ENCODE measurements around the gene TLR9.

The TLR9 gene

DNA sequence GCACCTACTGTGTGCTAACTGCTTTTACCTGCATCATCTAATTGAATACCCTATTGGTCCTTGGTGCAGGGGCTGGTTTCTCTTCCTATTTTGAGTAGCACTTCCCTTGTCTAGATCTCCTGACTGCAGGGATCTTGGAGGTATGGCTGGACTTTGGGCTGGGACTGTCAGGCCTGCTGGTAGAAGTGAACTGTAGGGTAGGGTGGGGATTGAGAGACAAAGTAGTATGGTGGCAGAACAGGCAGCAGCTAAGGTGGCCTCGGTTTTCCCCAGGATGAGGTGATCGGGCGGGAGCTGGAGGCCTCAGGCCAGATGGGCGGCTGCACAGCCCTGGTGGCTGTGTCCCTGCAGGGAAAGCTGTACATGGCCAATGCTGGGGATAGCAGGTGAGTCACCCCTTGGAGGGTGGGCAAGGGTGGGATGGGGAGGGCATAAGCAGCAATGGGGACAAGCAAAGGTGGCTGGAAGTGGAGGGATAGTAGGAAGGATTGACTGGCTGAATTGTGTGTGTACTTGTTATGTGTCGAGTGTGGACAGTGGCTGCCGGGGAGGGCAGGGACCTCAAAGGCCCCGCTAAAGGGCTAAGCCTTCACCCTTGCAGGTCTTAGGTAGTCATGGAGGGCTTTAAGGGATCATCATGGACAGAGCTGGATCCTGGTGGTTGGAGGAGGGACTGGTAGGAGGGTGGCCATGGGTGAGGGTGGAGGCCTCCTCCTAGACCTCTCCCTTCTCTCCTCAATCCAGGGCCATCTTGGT lies 22.1 kb upstream of the TLR9 start:
- DNase-seq: no peak

DNA sequence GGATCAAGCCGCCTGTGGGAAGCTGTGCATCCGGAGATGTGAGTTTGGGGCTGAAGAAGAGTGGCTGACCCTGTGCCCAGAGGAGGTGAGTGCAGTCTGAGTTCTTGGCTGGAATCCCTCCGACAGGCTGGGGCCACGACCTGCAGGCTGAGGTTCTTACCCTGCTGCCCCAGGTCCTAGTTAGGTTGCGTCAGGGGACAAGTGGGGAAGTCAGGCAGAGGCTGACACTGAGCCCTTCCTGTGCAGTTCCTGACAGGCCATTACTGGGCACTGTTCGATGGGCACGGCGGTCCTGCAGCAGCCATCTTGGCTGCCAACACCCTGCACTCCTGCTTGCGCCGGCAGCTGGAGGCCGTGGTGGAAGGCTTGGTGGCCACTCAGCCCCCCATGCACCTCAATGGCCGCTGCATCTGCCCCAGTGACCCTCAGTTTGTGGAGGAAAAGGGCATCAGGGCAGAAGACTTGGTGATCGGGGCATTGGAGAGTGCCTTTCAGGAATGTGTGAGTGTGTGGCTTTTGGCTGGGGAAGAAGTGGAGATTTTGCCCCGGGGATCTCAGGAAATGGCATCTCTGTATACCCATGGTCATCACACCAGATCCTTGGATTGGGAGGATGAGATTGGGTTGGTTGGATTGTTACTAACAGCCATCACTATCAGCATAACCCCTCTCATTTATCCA lies 21.4 kb upstream of the TLR9 start:
- no peak for DNase-seq

DNA sequence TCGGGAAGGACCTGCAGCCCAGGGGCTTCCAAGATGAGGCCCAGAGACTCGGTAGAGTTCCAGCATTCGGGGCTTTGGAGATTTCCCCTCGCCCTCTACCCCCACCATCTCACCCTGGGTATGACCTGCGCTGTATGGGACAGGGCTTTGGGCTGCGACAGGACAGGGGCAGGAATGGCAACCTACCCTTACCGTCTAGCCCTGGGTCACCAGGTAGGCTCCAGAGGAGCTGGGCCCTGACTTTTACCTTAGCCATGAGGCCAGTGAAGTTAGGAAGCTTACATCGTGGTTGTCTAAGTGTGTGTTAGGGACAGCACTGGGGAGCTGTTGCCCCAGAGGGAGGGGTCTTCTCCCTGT lies 20.8 kb upstream of the TLR9 start:
- DNase-seq: no peak

DNA sequence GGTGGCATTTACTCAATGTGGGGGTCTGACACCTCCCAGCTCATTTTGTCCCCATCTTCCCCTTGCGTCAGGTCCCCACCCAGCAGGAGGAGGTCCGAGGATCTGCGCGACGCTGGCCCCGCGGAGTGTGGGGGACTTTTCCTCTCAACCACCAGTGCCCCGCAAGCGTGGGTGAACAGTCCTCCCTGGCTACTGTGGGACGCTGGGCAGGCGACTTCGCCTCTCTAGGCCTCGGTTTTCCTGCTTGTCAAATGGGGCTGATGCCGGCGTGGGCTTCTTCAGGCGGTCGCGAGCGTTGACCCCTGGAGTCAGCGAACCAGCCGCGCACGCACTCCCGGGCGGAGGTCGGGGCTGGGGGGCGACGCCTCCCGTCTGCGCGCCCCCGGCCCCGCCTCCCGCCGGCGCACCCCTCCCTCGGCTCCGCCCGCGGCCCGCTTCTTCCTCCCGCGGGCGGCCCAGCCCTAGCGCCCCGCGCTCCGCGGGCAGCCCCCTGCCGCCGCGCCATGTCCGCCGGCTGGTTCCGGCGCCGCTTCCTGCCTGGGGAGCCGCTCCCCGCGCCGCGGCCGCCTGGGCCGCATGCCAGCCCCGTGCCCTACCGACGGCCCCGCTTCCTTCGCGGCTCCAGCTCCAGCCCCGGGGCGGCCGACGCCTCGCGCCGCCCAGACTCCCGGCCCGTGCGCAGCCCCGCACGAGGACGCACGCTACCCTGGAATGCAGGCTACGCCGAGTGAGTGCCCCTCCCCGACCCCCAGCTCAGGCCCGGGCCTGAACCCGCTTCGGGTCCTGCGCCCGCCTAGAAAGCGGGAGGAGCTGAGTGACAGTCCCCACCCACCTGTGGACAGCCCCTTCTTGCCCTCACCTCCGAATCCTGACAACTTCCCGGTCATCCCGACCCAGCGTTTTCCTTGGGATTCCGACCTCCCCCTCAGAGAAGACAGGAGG lies 20.1 kb upstream of the TLR9 start, which contains the start of gene PPM1M:
PPM1M (plus strand) TSS at position 438 of the 942 bp plus-strand sequence; CDS start at position 504, 66 bp downstream.
- no peak for DNase-seq

DNA sequence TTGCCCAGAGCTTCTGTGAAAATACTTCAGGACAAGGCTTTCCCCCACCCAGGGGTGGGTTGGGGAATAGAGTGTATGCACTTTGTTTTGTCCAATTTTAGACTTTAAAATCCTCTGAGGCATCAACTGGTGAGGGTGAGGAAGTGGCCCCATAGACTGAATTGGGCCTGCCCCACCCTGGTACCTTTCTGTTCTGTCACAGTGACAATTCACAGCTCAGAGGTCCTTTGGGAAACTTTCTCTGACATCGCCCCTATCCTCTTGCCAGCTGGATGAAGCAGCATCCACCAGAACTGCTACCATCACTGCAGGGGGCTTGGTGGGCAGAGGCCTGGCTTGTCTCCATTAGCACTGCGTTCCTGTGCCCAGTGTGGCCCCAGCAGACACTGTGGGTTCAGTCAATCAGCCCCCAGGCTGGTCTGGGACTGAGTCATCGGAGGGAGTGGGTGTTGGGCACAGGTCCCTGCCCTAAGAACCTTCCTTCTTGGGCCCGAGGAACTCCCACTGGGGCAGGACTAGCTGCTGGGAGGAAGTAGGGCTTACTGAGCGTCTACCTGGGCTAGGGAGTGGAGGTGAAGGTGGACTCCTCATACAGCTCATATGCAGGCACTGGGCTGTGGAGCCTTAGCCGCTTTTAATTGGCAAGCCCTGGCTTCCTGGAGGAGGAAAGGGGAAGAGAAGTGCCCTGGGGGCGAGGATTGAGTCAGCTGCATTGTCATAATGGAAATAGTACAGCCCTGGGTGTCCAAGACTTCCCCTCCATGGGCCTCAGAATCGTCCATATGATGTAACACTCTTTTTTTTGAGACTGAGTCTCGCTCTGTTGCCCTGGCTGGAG lies 18.6 kb upstream of the TLR9 start:
- DNase-seq: no peak

DNA sequence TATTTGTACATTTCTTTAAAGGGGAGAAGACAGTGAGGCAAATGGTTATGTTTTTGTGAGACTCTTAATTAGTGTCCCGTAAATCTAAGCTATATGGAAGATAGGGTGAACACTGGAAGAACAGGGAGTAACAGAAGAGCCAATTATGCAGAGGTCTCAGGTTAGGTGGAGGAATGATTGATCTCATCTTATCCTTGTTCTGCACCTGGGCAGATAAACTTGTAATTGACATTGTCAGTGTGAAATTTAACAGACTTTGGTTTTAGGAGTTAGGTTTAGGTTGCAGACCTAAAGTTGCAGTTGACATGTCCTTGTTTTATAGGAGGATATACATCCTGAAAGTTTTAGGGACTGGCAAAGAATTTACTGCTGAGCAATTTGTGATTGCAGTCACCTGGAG lies 16.6 kb upstream of the TLR9 start:
- no peak for DNase-seq

DNA sequence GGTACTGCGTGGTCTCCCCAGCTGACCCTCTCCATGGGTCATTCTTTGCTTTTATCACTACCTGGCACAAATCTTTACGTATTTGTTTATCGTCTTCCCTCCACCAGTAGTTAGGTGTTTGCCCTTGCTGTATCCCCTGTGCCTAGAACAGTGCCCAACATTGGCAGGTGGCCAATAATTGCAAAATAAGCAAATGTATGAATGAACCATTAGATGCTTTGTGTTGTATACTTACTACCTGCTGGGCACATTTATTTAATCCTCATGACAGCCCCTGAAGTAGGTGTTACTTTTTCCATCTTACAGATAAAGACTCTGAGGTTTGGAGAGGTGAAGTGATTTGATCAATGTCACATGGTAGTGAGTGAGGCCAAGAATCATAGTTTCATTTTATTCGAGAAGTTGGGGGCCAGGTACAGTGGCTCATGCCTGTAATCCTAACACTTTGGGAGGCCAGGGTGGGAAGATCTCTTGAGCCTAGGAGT lies 15.5 kb upstream of the TLR9 start:
- DNase-seq: no peak

DNA sequence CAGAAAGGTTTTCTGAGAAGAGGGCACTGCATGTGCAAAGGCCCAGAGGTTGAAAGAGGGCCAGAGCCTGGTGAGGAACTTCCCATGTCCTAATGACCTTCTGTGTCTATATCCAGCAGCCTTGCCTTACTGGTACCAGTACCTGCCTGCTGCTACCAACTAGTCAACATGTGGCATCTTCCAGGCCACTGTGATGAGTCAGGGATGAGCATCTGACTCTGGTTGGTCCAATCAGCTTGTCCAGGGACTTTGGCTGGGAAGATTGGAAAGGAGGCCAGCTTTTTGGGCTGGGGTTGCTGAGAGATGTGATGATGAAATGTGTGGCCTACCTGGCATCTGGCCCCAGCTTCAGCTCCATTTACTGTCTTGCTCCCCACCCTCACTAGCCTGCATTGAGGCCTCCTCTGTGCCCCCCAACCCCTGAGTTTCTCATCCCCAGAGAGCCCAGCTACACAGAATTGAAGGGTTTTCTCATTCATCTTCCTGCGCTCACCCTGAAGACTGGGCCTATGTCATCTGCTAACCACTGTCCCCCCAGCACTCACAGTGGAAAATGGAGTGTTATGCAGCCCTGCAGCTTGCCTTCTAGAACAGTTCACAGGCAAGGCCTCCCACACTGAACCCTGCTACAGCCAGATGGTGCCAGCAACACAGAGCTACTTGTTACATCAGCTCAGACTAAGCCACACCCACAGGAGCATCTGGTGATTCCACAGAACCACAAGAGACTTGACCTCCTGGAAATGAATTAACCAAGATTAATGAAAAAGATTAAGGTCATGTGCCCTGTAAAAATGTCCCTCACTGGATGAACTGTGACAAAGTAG lies 14.8 kb upstream of the TLR9 start:
- DNase-seq: peak; percentile 83

DNA sequence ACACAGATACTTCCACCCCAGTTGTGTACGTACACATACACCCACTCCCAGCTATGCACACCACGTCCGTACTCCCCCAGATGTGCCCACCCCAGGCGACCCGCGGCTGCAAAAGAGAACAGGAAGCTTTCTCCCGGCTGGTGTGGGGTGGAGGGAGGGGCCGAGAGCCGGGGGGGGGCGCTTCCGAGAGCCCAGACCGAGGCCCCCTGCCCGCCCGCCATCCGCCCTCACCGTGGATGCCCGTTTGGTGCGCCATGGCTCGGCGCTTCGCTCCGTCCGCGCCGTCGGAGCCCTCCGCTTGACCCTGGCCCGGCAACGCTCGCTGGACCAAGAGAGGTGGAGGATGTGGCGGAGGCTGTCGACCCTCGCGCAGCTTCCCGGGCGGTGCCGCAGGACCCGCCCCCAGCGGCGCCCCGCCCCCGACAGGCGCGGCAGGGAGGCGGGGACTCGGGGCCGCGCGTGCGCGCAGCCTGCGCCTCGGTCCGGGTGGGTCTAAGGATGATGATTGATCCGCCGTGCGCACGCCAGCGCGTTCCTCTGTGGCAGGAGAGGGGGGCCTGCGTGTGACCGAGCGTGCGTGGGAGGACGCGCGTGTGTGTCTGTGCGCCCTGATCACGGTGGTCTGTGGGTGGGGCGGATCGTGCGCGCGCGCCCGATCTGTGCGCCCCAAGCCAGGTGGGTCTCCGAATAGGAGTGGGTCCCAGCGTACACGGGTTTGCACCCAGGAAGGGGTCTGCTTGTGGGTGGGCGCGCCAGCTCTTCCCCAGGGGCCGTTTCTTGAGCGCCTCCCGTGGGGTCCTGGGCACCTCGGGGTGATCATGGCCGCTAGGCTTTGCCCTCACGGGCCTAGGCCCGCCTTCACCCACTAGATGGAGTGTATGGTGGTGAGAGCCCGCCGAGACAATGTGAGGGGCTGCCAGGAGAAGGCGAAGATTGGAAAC lies 13.6 kb upstream of the TLR9 start, which contains the start of gene TWF2:
TWF2 (minus strand) TSS at position 398 of the 941 bp plus-strand sequence; CDS start at position 256, 142 bp downstream.
- no peak for DNase-seq

DNA sequence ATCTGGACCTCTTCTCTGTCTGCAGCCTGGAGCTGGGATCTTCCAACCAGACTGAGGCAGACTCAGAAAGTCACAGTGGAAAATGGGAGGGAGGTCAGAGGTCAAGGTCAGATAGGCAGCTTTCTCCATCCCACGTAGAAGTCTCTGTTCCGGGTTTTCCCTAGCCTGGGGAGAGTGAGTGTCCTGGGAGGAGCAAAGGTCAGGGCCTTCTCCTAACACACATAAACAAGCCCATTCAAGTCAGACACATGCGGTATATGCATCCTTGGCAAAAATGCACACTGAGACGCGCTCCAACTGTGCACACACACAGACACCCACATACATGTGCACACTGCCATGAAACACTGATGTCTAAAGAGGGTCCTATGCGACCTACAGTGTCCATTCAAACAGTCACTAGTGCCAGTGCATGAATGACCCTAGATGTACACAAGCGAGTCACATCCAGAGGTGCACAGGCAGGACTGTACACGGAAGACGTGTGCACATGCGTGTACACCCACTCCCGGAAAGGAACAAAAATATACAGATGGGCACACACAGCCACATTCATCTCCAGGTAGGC lies 12.8 kb upstream of the TLR9 start:
- no peak for DNase-seq

DNA sequence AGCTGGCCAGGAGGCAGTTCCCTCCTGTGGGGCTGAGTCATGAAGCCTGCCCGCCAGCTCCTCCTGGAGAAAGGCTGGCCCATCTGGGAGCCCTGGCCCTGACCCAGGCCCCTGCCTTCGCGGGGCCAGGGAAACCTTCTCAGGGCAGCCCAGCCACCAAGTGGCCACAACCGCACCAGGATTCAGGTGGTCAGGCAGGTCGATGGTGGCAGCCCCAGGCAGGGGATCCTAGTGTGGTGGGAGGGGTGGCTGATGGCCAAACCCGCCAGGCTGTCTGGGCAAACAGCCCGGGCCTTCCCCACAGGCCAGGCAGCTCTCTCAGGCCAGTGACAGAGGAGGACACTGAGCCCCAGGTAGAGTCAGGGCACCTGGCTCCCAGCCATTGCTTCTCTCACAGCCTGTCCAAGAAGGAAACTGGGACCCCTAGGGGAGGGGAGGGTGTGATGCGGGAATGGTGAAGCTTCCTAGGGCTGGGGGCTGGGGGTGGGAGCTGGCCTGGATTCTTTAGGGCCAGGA lies 12.3 kb upstream of the TLR9 start:
- peak; percentile 54 for DNase-seq

DNA sequence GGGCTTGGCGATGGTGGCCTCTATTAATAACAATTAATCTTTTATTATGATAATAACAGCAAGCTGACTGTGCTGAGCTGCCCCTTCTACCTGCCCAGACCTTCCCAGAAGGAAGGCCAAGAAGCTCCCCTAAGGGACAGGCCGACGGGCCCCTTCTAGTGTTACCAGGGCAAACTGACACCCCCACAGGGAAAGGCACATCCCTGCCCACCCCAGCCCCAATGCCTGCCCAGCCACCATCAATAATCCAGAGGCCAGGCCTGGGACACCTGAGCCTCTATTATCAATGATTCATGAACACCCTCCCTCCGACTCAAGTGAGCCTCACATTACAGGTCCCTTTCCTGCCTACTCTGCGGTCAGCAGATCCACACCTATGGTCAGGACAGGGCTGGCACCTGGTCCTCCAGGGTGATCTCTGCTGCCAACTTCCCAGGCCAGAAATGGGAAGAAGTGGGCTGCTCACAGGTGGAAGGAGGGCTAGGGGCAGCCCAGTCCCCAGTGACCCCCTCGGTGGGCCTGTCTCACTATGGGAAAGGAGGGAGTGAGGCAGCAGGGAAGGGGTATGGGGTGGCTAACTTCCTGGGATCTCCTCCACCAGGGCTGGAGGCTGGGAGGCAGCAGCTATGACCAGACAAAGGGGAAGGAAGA lies 11.7 kb upstream of the TLR9 start:
- no peak for DNase-seq

DNA sequence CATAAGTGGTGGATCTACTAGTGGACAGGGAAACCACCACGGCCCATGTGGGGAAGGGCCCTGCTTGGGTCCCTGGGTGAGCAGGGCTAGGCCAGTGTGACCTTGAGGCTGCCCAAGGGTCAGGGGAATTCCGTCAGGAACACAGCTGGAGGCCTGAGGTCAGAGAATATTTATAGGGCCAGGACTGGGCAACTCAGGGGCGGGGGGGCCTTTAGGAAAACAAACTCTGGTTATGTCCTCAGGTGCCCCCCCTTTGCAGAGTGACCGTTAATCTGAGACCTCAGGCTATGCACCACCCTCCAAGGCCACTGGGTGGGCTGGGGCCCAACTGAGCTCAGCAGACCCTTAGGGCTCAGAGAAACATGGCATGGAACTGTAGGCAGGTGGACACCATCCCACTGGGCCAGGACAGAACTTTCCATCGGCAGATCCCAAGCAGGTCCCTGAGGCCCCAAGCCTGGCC lies 11.0 kb upstream of the TLR9 start:
- no peak for DNase-seq

DNA sequence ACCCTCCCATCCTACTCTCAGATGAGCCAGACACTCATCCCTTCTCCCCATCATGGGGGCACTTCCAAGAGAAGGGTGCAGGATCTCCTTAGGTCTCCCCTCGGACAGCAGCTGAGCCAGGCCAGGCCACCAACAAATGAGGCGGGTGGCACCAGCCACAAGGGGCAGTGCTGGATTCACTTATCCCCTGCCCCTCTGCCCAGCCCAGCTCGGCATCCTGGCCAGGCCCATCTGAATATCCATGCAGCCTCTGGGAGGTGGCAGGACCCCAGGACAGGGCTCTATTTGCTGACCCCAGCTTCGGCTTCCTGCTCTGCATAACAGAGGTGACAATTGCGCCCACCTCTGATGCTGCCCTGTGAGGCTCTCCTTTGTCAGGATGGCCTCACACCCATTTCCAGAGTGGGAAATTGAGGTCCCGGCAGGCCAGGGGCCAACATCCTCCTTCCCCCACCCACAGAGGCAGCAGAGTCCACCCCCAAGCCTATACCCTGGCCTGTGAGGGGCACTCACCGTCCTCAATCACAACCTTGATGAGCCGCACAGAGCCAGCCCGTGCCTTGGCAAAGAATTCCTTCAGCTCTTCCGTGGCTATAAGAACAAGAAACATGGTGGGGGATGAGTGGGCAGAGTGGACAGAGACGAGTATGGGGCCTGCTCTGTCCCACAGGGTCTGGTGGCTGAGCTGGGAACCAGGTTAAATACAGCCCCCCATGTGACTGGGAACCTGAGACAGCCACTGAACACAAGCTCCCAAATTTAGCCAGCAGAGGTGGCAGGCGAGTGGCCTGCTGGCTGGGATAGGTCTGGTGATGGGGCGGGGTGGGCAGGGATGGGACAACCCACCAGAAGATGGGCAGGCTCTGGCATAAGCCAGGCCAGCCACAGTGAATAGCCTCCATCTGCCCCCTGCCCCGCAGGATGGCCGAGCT lies 9.3 kb upstream of the TLR9 start:
- DNase-seq: no peak

DNA sequence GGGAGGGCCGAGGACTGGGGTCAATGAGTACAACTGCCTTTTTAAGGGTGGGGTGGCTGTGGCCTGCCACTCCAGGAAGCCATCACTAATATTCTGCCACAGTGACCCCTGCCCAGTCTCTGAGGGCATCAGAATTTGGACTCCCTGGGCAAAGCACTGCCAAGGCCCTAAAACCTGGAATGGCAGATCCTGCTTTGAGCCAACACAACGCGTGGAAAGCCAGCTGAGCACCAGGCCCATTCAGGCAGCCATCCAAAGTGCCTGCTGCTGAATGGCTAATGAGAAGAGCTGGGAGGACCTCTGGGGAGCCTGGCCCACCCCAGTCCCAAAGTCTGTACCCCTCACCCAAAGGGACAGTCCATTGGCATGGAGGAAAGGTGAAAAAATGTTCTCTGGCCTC lies 8.5 kb upstream of the TLR9 start:
- no peak for DNase-seq

DNA sequence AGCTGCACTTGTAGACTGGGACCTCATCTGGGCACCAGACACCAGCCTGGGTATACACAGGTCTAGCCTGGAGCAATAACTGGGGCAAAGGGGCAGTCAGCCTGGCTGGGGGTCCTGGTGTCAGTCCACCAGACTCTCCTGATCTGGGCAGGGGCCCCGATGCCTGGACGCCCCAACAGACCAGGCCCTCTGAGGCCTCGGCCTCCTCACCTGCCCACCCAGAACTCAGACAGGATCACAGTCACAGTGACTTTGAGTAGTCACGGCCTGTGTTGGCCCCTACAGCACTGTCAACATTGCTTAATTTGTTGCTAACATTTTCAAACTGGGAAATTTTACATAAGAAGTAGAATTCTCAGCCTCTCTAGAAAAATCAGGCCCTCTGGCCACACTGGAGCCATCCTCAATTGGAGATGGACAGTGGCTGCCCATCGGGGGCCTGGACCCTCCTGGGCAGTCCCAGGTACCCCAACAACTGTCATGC lies 7.7 kb upstream of the TLR9 start:
- no peak for DNase-seq

DNA sequence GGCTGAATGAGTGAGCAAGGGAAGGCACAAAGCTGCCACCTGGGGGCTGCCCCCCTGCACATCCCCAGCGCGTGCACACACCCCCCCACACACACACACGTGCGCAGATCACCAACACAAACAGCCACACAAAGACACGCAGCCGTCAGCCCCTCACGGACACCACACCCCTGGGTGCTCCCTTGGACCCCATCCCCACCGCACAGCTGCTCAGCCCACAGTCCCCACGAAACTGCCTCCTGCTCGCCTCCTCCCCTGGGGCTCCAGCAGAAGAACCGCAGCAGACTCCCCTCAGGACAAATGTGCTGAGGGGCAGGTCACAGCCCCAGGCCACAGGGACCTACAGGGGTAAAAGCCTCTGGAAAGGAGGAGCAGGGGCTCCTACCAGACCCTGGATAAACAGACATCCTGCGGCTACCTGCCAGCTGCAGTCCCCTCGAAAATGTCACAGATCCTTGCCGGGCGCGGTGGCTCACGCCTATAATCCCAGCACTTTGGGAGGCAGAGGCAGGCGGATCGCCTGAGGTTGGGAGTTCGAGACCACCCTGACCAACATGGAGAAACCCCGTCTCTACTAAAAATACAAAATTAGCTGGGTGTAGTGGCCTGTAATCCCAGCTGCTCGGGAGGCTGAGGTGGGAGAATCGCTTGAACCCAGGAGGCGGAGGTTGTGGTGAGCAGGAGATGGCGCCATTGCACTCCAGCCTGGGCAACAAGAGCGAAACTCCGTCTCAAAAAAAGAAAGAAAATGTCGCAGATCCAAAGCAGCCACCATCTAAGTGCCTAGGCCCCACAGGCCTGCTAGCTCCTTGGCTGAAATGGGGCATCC lies 7.0 kb upstream of the TLR9 start:
- DNase-seq: no peak
